Mesendoderm (in vitro differentiated cells): ENCODE data around the gene CASP14.

Experiments
- DNase-seq: peaks from one replicate; pipeline ENCODE4 v3.0.0; 2013
- H2AK5ac ChIP-seq: 2 replicates; pipeline ENCODE4 v1.6.1; 2013; ENCODE audit warnings: low read length, inconsistent platforms
- H2BK120ac ChIP-seq: 2 replicates; pipeline ENCODE4 v1.6.1; 2013; ENCODE audit warnings: low read depth, mild to moderate bottlenecking, low read length, moderate library complexity, mixed read lengths
- H2BK15ac ChIP-seq: replicated peaks from 2 replicates; pipeline ENCODE4 v1.6.1; 2013; ENCODE audit warnings: low read depth, mild to moderate bottlenecking, moderate library complexity
- H2BK5ac ChIP-seq: 2 replicates; pipeline ENCODE4 v1.6.1; 2013; ENCODE audit warnings: low read length, inconsistent platforms
- H3K18ac ChIP-seq: 2 replicates; pipeline ENCODE4 v1.6.1; 2013; ENCODE audit warnings: mild to moderate bottlenecking, low read length, mixed read lengths
- H3K23ac ChIP-seq: one replicate; pipeline ENCODE4 v1.6.1; 2013; ENCODE audit warnings: low read length
- H3K27ac ChIP-seq: 2 replicates; pipeline ENCODE4 v1.5.1; 2013; ENCODE audit warnings: low read depth, mild to moderate bottlenecking, inconsistent platforms, low read length, moderate library complexity
- H3K27me3 ChIP-seq: 2 replicates; pipeline ENCODE4 v1.6.1; 2013; ENCODE audit warnings: low read length, control low read depth, mild to moderate bottlenecking, inconsistent platforms; ENCODE audit not compliant: insufficient read depth, poor library complexity
- H3K36me3 ChIP-seq: 2 replicates; pipeline ENCODE4 v1.6.1; 2013; ENCODE audit warnings: low read length, inconsistent platforms; ENCODE audit not compliant: control insufficient read depth, insufficient read depth
- H3K4ac ChIP-seq: one replicate; pipeline ENCODE4 v1.6.1; 2013; ENCODE audit warnings: low read depth, mild to moderate bottlenecking, low read length, moderate library complexity
- H3K4me1 ChIP-seq: 2 replicates; pipeline ENCODE4 v1.6.1; 2013; ENCODE audit warnings: low read depth, low read length, inconsistent platforms; ENCODE audit not compliant: control insufficient read depth
- H3K4me2 ChIP-seq: 2 replicates; pipeline ENCODE4 v1.6.1; 2013; ENCODE audit warnings: low read length
- H3K4me3 ChIP-seq: 2 replicates; pipeline ENCODE4 v1.5.1; 2013; ENCODE audit warnings: mild to moderate bottlenecking, low read length
- H3K56ac ChIP-seq: one replicate; pipeline ENCODE4 v1.6.1; 2013; ENCODE audit warnings: low read length
- H3K79me1 ChIP-seq: 2 replicates; pipeline ENCODE4 v1.6.1; 2013; ENCODE audit warnings: low read length, inconsistent platforms
- H3K79me2 ChIP-seq: 2 replicates; pipeline ENCODE4 v1.6.1; 2013; ENCODE audit warnings: mild to moderate bottlenecking, low read length; ENCODE audit not compliant: control insufficient read depth, insufficient read depth
- H3K9ac ChIP-seq: 2 replicates; pipeline ENCODE4 v1.6.1; 2013; ENCODE audit warnings: low read length, inconsistent platforms
- H4K5ac ChIP-seq: one replicate; pipeline ENCODE4 v1.6.1; 2013; ENCODE audit warnings: low read length
- H4K8ac ChIP-seq: one replicate; pipeline ENCODE4 v1.6.1; 2013; ENCODE audit warnings: low read depth, mild to moderate bottlenecking, control low read depth, low read length, moderate library complexity
- WGBS: extraction: QIAGEN DNeasy Blood & Tissue Kit; methylation state at CpG from one replicate; pipeline ENCODE4 v1.1.7; 2013; ENCODE audit warnings: low lambda C conversion rate, missing lambda C conversion rate; ENCODE audit not compliant: insufficient coverage; ENCODE audit errors: extremely low coverage; 5-methylcytosine and 5-hydroxymethylcytosine counted together

Gene CASP14

GRCh38 chr19:15104003-15104402, 54.7 kb downstream of the CASP14 start:
- Histone ChIP-seq H3K27ac (no peak overlapping the region), H3K56ac (no peak overlapping the region), H2BK120ac (no peak overlapping the region), H3K4me3 (no peak overlapping the region), H3K9ac (no peak overlapping the region), H3K4ac (no peak overlapping the region), H3K27me3 (no peaks in the 10 kb centered on the region), H2BK5ac (no peak overlapping the region), H3K4me2 (no peak overlapping the region), H3K79me1 (peaks cover 6% of the 10 kb centered on the region), H3K18ac (no peak overlapping the region), H4K5ac (no peak overlapping the region), H3K4me1 (peaks cover 4% of the 10 kb centered on the region), H2AK5ac (no peak overlapping the region), H3K36me3 (no peaks in the 10 kb centered on the region), H4K8ac (no peak overlapping the region), H3K23ac (no peak overlapping the region), H2BK15ac (no peak overlapping the region), H3K79me2 (no peaks in the 10 kb centered on the region)
- DNase-seq, result no peak
- no CpG with 5 or more reads among the region's 1 CpG for whole genome bisulfite sequencing

GRCh38 chr19:15104411-15104810, 55.1 kb downstream of the CASP14 start:
- no peak overlapping the region for H4K5ac ChIP-seq
- H3K27me3 ChIP-seq, result no peaks in the 10 kb centered on the region
- peaks cover 4% of the 10 kb centered on the region for H3K4me1 ChIP-seq
- H3K9ac ChIP-seq, result no peak overlapping the region
- no peak overlapping the region for H2AK5ac ChIP-seq
- H3K79me1 ChIP-seq, result peaks cover 6% of the 10 kb centered on the region
- no peak overlapping the region for H3K18ac ChIP-seq
- no peak overlapping the region for H4K8ac ChIP-seq
- no peaks in the 10 kb centered on the region for H3K79me2 ChIP-seq
- no CpG with 5 or more reads among the region's 1 CpG for WGBS
- no peak overlapping the region for H2BK5ac ChIP-seq
- no peak overlapping the region for H3K4me2 ChIP-seq
- no peak overlapping the region for H3K4ac ChIP-seq
- no peak for DNase-seq
- no peaks in the 10 kb centered on the region for H3K36me3 ChIP-seq
- no peak overlapping the region for H3K23ac ChIP-seq
- H3K27ac ChIP-seq, result no peak overlapping the region
- no peak overlapping the region for H2BK120ac ChIP-seq
- H3K56ac ChIP-seq, result no peak overlapping the region
- no peak overlapping the region for H3K4me3 ChIP-seq
- no peak overlapping the region for H2BK15ac ChIP-seq

- H3K23ac ChIP-seq, result no peak overlapping the region
- WGBS, result no CpG with 5 or more reads among the region's 3 CpGs
- no peak overlapping the region for H3K56ac ChIP-seq
- H3K79me1 ChIP-seq, result peaks cover 6% of the 10 kb centered on the region
- no peak overlapping the region for H2AK5ac ChIP-seq
- H3K79me2 ChIP-seq, result no peaks in the 10 kb centered on the region
- no peak overlapping the region for H2BK120ac ChIP-seq
- H3K4me1 ChIP-seq, result peaks cover 4% of the 10 kb centered on the region
- H3K4me2 ChIP-seq, result no peak overlapping the region
- no peaks in the 10 kb centered on the region for H3K27me3 ChIP-seq
- no peak overlapping the region for H2BK5ac ChIP-seq
- no peak overlapping the region for H2BK15ac ChIP-seq
- no peak overlapping the region for H3K18ac ChIP-seq
- H4K5ac ChIP-seq, result no peak overlapping the region
- no peak overlapping the region for H3K27ac ChIP-seq
- no peak overlapping the region for H3K4me3 ChIP-seq
- DNase-seq, result no peak
- H3K4ac ChIP-seq, result no peak overlapping the region
- no peak overlapping the region for H3K9ac ChIP-seq
- H4K8ac ChIP-seq, result no peak overlapping the region
- H3K36me3 ChIP-seq, result no peaks in the 10 kb centered on the region
Observed at GRCh38 chr19:15105044-15105443, 55.8 kb downstream of the CASP14 start.

GRCh38 chr19:15107061-15108010, 58.1 kb downstream of the CASP14 start, which contains the start of gene SYDE1:
Gene SYDE1 (plus strand): TSS chr19:15107401. CDS start chr19:15107434, 33 bp downstream.
- Histone ChIP-seq H3K18ac (peak within 1 kb of the TSS; percentile 99), H2BK5ac (peak within 1 kb of the TSS; percentile 65), H3K23ac (no peak within 1 kb of the TSS), H3K79me2 (no peaks in the 10 kb centered on the region), H3K56ac (peak within 1 kb of the TSS; percentile 93), H2BK15ac (peak within 1 kb of the TSS; percentile 20), H3K36me3 (peaks cover 1% of the 10 kb centered on the region), H3K9ac (peak within 1 kb of the TSS; percentile 82), H4K8ac (peak within 1 kb of the TSS; percentile 94), H2BK120ac (peak within 1 kb of the TSS; percentile 98), H3K79me1 (peaks cover 6% of the 10 kb centered on the region), H3K27ac (peak within 1 kb of the TSS; percentile 74), H3K4ac (peak within 1 kb of the TSS; percentile 99), H3K4me2 (peak within 1 kb of the TSS; percentile 69), H3K27me3 (no peaks in the 10 kb centered on the region), H3K4me3 (peak within 1 kb of the TSS; percentile 67), H4K5ac (peak within 1 kb of the TSS; percentile 78), H3K4me1 (peaks cover 4% of the 10 kb centered on the region), H2AK5ac (peak within 1 kb of the TSS; percentile 83)
- no CpG with 5 or more reads among the region's 78 CpGs for WGBS
- peak; percentile 88 for DNase-seq
